ENCODE measurements around the gene RIC3.

RIC3 gene

DNA sequence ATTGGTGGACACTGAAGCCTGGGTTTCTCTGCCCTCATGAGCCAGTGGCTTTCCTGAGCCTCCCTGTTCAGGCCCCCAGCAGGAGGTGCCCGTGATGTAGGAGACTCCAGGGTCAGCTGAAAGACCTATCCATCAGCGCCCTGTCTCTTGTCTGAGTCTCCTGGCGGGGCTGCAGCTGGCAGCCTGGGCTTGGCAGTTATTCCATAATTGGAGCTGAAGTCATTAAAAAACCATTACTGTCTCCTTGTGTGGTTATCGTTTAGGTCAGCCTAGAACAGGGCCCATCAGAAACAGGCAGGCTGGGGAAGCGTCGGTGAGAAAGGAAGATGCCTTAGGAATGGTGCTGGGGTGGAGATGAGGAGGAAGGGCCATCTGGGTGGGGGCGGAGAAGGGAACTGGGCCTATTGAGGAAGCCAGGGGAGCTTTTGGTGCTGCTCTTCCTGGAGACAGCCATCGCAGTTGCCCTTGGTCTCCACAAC is 82.8 kb downstream of the RIC3 start:
- DNase-seq, result no peak

DNA sequence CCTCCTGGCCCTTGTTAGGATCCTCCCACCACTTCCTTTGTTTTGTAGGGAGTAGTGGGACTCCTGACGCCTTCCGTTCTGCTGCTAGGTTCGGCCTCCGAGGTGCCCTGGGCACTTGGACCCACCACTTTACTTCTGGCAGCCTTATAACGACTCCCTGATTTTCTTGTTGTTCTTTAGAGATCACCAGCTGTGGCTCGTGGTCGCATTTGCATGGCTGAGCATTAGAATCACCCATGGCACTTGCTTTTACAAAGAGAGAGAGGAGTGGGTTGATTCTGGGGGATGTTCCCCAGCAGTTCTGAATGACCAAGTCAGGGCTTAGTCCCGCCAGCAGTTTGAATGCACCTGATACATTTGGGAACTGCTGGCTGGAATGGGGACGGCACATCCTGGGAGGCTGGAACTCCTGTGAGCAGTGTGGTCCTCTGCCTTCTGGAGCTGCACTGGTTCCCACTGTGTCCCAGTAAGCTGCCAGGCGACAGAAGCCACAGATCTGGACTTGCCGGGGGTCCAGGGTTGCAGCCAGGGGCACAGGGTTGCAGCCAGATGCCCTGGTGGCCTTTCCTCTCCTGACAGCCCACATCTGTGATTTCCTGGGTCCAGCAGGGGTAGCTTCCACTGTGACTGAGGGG is 83.7 kb downstream of the RIC3 start:
- DNase-seq, result no peak

DNA sequence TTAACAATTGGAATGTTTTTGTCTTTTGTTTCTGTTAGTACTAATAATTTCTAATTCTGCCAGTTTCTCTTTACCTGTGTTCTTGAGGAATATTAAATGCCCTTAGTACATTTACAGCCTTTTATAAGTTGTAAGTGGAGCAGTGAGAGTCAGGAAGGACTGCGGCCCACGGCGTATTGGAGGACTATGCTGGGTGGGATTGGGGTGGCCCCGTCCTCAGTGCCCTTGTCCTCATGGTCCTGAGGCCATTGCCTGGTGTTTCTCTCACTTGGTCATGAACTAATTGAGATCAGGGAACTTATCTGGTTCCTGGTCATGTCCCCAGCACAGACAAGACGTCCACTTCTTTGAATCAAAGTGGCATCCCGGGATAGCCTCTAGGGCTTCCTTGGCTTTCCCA is 84.5 kb downstream of the RIC3 start:
- DNase-seq, result no peak

DNA sequence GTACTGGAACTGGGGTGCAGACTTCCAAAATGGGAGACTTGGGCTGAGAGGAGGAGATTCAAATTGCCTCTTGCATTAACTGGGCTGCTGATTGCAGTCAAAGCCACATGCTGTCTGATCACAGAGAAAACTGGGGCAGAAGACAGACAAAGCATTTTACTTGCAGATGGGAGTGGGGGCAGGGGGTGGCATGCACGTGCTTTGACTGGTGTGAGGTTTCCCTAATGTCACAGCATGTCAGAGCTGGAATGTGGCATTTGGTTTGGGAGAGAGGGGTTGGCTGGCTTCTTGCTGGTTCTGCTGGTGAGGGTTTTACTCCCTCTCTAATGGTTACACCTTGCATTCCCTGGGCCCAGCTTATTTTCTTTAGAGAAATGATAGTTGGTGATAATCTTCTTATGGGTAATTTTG is 84.9 kb downstream of the RIC3 start:
- no peak for DNase-seq

DNA sequence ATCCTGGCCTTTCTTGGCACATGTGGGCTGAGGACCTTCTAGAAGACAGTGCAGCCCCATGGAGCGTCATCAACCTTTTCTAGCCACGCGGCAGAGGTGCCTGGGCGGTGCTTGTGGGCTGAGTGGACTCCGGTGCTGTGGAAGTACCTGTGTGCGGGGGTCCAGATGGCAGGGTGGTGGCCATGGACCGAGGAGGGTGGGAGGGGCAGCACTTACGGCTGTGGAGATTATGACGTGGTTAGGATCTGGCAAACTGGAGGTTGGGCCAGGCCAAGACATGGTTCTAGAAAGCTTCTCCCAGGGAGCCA is 85.8 kb downstream of the RIC3 start:
- DNase-seq, result no peak

DNA sequence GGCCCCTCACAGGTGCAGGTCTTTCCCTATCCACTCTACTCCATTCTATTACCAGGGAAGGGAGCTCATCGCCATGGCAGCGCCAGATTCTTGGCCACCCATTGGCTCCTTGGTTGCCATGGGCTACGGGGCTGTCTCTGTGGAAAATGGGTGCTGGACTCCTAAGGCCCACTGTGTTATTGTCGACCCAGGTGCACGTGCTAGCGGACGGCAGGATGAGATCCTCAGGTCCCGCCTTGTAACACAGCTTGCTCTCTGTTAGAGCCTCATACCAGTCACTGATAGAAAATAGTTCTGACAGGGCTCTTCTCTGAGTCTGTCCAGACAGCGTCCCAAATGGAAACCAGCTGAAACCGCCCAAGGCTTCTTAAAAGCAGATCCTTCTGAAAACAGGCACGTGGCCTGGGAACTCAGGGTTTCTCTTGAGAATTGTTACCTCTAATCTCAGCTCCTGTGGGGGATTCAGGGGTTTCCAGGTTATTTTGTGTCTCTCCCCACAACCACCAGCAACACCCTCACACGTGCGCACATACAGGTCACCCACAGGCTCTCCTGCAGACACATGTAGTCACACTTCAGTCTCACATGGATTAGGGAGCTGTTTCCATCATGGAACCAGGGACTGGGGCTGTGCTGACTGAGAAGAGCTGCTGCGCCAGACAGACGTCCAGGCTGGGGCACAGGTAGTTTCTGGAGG is 86.3 kb downstream of the RIC3 start:
- no peak for DNase-seq

DNA sequence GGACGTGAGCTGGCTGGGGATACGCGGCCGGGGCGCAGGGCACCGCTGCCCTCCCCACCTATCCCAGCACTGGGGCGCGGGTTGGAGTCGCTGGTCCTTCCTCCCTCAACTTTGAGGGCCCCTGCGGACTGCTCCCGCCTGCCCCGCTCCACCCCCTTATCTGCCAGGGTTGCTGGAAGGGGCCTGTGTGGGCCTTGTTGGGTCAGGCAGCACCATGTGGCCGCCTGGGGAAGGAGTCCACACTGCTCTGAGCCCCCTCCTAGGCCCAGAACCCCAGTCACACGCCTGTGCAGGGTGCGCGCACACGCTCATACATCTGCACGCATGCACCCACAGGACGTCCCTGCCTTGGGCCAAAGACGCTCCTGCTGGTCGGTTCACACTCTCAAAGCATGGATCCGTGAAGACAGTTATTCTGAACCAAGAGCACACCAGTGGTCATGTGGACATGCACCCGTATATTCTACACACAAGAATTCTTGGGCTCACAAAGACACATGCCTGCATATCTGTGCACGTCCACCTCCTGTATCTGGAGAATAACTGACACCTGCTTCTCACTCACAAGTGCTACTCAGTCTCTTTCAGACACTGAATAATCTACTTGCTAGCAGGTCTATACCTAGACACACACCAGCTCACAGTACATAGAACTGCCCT is 87.1 kb downstream of the RIC3 start:
- no peak for DNase-seq

DNA sequence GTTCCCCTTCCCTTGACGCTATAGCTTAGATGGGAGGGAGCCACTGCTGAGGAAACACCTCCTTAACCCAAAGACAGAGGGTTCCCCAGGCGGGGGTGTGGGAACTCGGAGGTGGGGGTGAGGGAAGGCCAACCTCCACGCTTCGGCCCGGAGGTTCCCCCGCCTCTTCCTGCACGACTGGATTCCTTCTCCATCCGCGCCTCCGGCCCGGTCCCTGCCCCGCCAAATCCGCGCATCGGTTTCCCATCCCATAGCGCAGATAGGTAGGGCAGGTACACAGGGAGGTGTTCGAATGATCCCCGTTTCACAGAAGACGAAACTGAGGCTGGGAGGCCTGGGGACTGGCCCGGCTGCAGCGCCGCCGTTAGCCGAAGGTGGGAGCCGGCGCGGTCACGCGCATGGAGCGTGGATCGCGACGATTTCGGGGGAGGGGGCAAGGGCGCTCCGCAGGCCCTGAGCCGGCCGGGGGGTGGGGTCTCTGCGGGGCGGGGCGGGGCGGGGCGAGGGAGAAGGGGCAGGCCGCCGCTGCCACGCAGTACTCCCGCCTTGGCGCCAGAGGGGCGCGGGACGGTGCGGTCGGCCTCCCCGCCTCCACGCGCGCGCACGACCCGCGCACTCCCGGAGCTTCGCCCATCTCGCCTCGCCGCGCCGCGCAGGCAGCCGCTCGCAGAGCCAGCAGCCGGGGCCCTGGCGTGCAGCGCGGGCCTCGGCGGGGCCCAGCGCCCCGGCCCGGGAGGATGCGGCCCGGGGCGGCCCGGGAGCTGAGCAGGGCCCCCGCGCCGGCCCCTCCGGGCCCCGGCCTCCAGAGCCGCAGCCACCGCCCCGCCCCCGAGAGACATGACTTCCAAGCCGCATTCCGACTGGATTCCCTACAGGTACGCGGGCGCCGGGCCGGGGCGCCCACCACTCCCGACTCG is 87.9 kb downstream of the RIC3 start, which contains the start of gene TUB:
TSS of gene TUB (plus strand) at position 538 of the 917 bp plus-strand sequence. CDS start at position 838, 300 bp downstream.
- peak in 1 of 2 experiments; percentile 32 for DNase-seq

DNA sequence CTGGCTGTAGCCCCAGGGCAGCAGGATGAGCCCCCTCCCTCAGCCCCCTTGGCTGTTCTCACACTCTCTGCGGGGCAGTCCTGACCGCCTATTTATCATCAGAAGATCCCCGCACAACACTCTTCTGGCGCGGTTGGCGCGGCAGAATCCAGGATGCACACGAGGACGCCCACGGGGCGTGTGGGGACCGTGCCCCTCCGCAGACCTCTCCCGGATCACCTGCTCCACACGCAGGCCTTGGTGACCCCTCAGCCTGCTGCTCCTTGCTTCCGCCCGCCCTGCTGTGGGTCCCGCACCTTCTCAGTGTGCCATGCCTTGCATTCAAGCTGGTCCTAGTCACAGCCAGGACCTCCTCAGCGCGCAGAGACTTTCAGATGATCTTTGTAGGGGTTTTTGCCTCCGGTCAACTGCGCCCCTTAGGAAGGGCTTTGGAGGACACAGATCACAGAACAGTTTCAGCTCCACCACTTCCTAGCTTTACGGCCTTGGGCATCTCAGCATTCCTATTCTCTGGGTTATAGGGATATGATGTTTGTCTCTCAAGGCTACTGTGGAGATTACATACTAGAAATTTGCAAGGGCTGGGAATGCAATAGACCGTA is 88.7 kb downstream of the RIC3 start:
- no peak for DNase-seq

DNA sequence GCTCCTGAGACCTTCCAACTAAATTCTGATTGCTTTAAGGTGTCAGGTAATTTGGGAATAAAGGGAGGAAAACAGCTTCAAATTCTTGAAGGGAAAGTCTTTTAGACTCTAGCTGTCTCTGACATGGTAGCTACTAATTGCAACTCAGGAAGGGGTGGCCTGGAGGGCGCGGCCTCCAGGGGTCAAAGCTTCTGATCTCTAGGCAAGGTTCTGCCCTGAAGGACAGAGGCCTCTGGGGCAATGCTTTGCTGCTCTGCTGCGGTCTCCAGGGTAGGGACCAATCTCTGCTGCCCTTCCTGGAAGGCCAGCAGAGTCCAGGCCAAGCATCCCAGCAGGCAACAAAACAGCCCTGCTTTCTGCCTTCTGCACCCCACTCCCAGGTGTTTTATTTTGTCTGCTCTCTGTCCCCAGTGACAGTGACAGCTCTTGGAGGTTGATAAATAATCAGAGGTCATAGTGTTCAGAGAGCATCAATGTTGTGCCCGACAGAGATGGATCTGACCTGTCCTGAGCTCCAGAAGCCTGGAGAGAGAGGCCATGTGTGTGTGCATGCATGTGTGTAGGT is 89.6 kb downstream of the RIC3 start:
- DNase-seq, result no peak

DNA sequence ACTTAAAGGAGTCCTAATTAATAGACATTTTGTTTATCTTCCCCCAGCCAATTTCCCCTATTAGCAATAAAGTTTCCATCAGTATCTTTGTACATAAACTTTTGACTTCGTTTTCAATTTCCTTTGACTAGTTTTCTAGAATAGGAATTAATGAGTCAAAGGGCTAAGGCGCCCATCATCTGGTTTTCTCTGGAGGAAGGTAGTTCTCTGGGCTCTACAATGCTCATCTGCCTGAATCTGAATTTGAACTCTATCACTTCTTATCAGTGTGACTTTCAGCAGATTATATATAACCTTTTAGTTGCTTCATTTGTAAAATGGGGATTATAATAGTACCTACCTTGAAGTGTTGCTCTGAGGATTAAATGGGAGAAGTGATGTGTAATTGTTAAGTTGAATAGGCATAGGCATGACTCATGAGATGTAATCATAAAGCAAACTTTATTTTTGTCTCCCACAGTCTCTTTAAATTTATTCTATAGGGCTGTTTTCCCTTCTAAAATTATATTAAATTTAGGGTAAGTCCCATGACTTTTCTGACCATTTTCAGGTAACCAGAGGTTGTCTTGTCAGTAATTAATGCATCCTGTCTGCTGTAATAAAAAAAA is 93.6 kb downstream of the RIC3 start:
- DNase-seq, result no peak

DNA sequence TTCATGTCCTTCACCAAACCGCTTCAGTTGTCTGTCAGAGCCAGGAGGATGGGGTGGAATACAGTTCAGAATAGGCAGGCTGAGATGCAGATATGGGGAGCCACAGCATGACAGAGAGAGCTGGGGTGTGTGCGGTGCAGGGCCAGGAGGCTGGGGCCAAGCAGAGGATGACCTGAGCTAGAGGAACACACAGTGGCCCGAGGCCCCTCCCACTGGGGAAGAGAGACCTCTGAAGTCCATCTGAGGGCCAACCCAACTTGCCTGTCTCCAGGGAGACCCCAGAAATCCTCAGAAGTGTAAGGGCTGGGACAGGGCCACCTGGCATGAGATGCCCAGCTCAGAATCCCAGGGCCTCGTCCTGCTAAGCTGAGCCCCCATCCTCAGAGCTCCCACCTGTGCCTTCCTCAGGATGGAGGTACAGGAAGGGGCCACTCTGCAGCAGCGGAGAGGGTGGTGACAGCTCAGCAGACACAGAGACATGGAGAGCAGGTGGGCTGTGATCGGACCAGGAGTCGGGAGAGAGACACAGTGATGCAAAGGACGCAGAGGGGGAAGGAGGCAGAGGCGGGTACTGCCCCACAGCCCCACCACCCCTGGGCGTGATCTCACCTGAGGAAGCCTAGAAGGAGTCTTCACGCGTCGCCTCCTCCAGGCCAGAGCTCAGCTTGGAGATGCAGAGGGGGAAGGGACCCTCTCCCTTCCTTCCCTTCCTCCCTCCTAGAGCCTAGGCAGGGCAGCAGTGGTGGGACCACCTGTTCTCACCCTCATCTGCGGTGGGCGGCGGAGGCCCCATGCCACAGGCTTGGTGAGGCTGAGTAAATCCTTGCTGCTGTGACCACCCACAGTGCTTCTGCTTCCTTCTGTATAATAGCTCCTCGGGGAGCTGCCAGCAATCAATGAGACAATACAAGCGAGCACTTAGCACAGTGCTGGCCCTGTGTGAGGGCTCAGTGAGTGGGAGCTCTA is 96.9 kb downstream of the RIC3 start:
- DNase-seq, result no peak

DNA sequence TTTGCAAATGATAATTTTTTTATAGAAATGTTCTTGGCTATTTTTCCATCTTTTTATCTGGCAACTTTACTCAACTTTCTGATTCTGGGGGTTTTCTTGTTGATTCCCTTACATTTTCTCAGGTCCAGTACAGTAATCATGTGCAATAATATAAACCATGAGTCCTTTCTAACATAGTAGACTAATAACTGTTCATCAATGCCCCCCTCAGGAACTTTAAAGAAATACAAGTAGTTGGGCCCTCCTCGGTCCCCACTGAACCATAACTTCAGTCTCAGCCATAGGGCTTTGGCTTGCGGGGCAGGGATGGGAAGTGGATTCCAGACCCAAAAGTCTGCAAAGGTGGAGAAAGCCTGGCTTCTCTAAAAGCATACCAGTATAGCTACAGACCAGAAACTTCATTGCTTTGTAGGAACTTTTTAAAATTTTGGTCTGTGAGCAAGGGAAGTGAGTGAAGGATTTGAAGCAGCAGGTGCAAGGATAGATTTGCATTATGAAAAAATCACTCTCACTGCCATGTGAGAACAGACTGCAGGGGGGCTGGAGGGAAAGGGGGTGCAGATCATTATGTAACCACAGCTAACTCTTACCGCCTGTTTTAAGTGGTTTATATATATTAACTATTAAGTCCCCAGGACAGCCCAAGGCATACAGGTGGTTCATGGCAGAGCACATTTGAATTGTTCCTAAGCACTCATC is 98.3 kb downstream of the RIC3 start:
- no peak for DNase-seq

DNA sequence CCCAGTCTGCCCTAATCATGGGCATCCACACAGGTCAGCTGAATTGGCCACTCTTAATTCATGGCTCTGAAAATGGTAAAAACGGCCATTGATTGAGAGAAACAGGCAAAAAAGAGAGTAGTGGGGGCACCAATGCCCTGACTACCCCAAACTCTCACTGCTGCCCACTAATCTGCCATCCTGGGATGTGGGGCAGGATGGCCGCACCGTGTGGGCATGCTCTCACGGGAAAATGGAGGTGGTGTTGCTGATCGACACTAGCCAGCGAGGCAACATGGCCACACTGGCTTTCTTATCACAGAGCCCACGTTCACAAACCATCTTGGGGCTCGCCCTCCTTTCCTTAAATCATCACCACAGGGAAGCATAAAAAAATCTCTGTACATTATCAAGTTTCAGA is 99.1 kb downstream of the RIC3 start:
- DNase-seq, result no peak

DNA sequence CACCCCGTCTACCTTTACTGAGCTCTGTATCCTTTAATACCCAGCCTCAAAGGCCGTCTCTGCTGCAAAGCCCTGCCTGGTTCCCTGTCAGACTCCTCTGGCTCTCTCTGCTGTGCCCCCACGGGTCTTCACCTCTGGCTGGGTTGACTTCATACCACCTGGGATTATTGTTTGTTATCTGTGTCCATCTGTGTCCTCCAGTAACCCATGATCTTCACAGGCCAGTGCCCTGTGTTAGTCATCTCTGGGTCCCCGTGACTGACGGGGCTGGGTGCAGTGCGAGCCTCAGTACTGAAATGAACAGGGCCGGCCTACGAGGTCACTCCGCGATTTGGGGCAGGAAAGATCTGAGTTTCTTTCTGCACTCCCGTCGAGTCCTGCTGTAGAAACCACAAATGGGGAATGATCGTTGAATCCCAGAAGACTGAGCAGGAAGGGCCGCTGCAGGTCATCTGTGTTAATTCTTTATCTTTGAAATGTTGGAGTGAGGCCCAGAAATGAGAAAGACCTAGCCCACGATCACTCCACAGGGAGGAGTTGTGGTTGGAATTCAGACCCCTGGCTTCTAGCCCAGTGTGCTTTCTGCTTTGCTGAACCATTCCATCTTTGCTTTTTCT is 100.1 kb downstream of the RIC3 start:
- no peak for DNase-seq

DNA sequence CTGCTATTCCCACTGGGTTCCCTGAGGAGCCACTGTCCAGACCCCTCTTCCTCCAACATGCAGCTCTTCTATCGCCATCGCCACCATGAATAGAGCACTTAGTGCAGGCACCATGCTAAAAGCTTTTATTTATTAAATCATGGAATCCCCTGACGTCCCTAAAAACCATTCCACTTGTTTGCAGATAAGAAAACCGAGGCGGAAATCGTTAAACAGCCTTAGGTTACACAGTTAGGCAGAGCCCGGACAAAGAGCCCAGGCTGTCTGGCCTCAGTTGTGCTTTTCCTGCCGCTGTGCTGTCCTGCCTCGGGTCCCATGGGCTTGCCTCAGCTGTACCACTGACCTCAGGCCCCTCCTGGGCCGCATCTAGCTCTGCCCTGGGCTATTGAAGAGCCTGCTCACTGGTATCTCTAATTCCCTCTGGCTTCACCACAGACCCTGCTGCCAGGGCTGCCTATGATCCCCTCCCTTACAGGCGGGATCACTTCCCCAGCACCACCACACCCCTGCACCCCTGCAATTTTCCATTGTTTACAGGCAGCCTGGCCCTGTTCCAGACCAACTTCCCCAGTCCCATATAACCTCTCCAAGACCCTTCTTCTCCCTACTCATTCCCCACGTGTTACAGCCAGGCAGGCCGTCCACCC is 100.8 kb downstream of the RIC3 start:
- DNase-seq, result no peak

DNA sequence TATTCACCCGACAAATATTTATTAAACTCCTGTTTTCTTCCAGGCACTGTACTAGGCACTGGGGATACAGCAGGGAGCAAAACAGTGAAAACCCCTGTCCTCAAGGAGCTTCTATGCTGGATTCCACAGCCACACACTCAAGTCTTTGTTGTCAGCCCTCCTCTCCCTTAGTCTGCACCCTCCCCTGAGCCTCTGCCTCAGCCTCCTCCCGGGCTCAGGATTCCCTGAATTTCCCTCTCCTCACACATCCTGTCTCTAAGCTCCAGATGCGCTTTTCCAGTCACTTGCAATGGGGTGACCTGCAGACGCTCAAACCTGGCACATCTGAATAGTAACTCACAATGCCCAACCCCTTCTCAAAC is 101.3 kb downstream of the RIC3 start:
- no peak for DNase-seq

DNA sequence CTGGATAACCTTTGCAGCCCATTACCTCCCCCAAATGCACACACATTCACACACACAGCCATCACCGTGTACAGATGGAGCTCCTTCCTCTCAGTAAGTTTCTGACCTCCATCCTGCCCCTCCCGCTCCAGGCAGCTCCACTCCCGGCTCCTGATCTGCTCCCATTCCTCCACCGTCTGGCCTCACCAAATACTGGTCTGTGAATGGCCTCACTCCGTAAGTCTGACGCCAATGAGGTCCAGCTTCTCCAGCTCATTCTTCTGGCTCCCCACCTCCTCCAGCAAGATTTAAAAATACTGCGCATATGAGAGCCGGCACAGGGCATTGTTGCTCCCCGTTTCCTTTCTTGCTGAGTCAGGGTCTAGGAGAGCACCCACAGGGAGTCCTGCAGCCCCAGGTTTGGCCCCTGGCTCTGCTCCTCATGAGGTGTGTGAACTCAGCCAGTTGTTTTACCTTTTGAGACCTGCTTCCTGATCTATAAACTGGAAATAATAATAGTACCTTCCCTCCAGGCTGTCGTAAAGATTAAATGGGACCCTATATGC is 101.8 kb downstream of the RIC3 start:
- DNase-seq, result no peak

Measured in activated T-cell treated with anti-CD3 and anti-CD28 coated beads, Interleukin-2, amount 50 U/mL, for 48 hours (primary cell).